ENCODE results near the gene IL21R. TPM values are rescaled to one million over a fixed set of nuclear protein-coding genes. Genes with fewer than 3 reads are reported as not detected.

IL21R gene
- total and polyA plus RNA-seq, 2 donors (not counting 3 experiments of a cell fraction or from before 2014, with no cell fraction given), result 0.03 TPM; not detected in 1

DNA sequence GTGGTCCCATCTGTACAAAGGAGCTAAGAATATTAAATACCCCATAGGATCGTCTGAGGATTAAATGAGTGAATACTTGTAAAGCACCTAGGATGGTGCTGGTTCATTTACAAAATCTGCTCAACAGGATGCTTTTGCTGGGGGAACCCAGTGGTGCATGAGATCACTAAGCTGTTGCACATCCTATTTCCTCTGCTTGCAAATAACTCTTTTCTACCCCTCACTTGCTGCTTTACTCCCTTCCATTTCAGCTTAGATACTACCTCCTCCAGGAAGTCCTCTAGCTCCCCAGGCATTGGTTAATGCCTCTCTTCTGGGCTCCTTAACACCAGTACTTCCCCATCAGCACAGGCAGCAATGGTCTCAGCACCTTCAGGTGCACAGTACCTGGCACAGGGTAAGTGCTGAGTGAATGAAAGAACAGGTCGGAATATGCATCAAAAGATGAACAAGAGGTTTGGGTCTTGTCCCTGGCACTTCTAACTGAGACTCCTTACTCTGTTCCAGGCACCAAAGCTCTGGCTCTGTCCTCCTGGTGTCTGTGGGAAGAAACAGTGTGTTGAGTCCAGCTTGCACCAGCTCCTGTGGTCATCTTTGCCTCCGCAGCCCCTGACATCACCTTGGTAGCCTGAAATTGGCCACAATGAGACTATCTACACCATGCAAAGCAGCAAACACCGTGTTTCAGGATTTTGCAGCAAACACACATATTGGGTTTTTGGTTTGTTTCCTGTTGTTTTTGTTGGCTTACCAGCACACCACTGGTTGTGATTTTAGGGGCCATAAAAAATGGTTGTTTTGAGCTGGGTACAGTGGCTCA is 24.1 kb upstream of the IL21R start:
- Histone ChIP-seq H3K36me3 (ENCODE audit: control insufficient read depth in 2 of 2, extremely low read depth in 1 of 2, insufficient read depth in 2 of 2, low read length in 2 of 2) (no peaks in the 10 kb centered on the region), H3K9me3 (replicated peaks; ENCODE audit: control insufficient read depth, insufficient read depth, low read length) (no peaks in the 10 kb centered on the region), H2AFZ (ENCODE audit: low read depth, low read length) (no peak overlapping the region), H4K20me1 (replicated peaks; ENCODE audit: control insufficient read depth, extremely low read depth, insufficient read depth, low read length) (no peaks in the 10 kb centered on the region), H3K79me2 (ENCODE audit: control insufficient read depth, insufficient read depth, low read length) (no peaks in the 10 kb centered on the region), H3K4me2 (ENCODE audit: insufficient read depth, low read length) (no peak overlapping the region), H3K27ac (ENCODE audit: insufficient read depth, low read depth, low read length) (no peak overlapping the region), H3K9me1 (replicated peaks; ENCODE audit: control insufficient read depth, extremely low read depth, insufficient read depth, low read length) (no peaks in the 10 kb centered on the region), H3K4me1 (ENCODE audit: control insufficient read depth, extremely low read depth, insufficient read depth, low read length) (no peaks in the 10 kb centered on the region), H3K4me3 (replicated peaks in 1 of 3; ENCODE audit: insufficient read depth in 1 of 3, low read depth in 1 of 3, low read length in 3 of 3) (no peak overlapping the region), H3K27me3 (ENCODE audit: control insufficient read depth in 2 of 2, insufficient read depth in 2 of 2, low read length in 2 of 2) (no peaks in the 10 kb centered on the region), H3K9ac (replicated peaks; ENCODE audit: extremely low read depth, insufficient read depth, low read length) (no peak overlapping the region)
- no peak for DNase-seq (ENCODE audit: low read depth, low spot score)
- no peak for FAIRE-seq
- POLR2A ChIA-PET, result no interaction called here
- intact Hi-C loops (cut with micrococcal nuclease) (no loop called here), dilution Hi-C loops (cut with MboI; ENCODE audit: extremely low pct_ligation_motif_present, low sequenced_read_pairs) (no loop called here)
- BruUV-seq (replicated peaks), result no TSS peak
- CTCF ChIA-PET, result interaction anchor here (0.8 to 1.0 kb wide), 3 partner anchors 11 to 207 kb away, joined by 3 to 4 read pairs (median 3); no protein-coding TSS in a partner anchor
- TF ChIP-seq POLR2AphosphoS5 (IDR thresholded peaks at IDR 0.05; ENCODE audit: insufficient read depth, low read depth, low read length) (no peak), MAX (IDR thresholded peaks at IDR 0.05; ENCODE audit: insufficient read depth, insufficient read length) (no peak), FOS (IDR thresholded peaks at IDR 0.05; ENCODE audit: borderline replicate concordance, insufficient read depth, low read length) (no peak), POLR2A (IDR thresholded peaks at IDR 0.05; ENCODE audit: low read depth, low read length) (no peak), JUN (IDR thresholded peaks at IDR 0.05; ENCODE audit: borderline replicate concordance, insufficient read depth, insufficient read length, low read depth) (no peak), EZH2 (IDR thresholded peaks at IDR 0.05; ENCODE audit: borderline replicate concordance, low read depth, low read length, severe bottlenecking) (no peak), MYC (IDR thresholded peaks at IDR 0.05; ENCODE audit: low read depth, low read length) (no peak), GATA2 (IDR thresholded peaks at IDR 0.05; ENCODE audit: insufficient read depth, insufficient read length, low read depth, low read length) (no peak)
- TF ChIP-seq, protein P1, sequence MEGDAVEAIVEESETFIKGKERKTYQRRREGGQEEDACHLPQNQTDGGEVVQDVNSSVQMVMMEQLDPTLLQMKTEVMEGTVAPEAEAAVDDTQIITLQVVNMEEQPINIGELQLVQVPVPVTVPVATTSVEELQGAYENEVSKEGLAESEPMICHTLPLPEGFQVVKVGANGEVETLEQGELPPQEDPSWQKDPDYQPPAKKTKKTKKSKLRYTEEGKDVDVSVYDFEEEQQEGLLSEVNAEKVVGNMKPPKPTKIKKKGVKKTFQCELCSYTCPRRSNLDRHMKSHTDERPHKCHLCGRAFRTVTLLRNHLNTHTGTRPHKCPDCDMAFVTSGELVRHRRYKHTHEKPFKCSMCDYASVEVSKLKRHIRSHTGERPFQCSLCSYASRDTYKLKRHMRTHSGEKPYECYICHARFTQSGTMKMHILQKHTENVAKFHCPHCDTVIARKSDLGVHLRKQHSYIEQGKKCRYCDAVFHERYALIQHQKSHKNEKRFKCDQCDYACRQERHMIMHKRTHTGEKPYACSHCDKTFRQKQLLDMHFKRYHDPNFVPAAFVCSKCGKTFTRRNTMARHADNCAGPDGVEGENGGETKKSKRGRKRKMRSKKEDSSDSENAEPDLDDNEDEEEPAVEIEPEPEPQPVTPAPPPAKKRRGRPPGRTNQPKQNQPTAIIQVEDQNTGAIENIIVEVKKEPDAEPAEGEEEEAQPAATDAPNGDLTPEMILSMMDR (IDR thresholded peaks at IDR 0.05; ENCODE audit: extremely low read depth in 1 of 2, insufficient read depth in 1 of 2, low read depth in 1 of 2, low read length in 2 of 2), result no peak
